ENCODE data around the gene TMEM272. TPM values are rescaled to one million over a fixed set of nuclear protein-coding genes. Genes with fewer than 3 reads are reported as not detected.
A peak's percentile ranks its signal among the peaks of the same experiment; 100 is the strongest.

The TMEM272 gene
- 0.14 and 0.23 TPM in 2 replicates for total RNA-seq (2022)
- percentile 32 among the genes with signal in this experiment for Bru-seq, nascent RNA
- percentile 44 among the genes with signal in this experiment for BruChase-seq, experiment 1, labeled RNA remaining after a 2-hour chase
- BruChase-seq, experiment 2, labeled RNA remaining after a 6-hour chase: percentile 48 among the genes with signal in this experiment
- long read RNA-seq: 0 reads

- Mint-ChIP-seq H3K4me1 (ENCODE audit: low read depth, unreplicated experiment) (peaks cover 16% of the 10 kb centered on the region), H3K27me3 (ENCODE audit: insufficient read depth, unreplicated experiment) (no peaks in the 10 kb centered on the region), H3K4me3 (ENCODE audit: unreplicated experiment) (no peak within 1 kb of the TSS), H3K9me3 (ENCODE audit: unreplicated experiment) (no peaks in the 10 kb centered on the region), H3K36me3 (ENCODE audit: insufficient read depth, unreplicated experiment) (no peaks in the 10 kb centered on the region), H3K27ac (ENCODE audit: unreplicated experiment) (no peak within 1 kb of the TSS)
- CTCF ChIA-PET: interaction anchor here (0.6 kb wide), 2 partner anchors 79 to 720 kb away, joined by 3 read pairs; no protein-coding TSS in a partner anchor
- BruUV-seq (replicated peaks): no TSS peak
- no peaks in the 10 kb centered on the region for H3K36me3 ChIP-seq (ENCODE audit: control insufficient read depth, insufficient read depth, low read length)
- intact Hi-C loops (cut with micrococcal nuclease; ENCODE audit: unreplicated experiment): loop anchor here (1.0 kb wide), 1 partner anchor 282 kb away; no protein-coding TSS in a partner anchor
- no peaks in the 10 kb centered on the region for H3K27me3 ChIP-seq (replicated peaks; ENCODE audit: control insufficient read depth, insufficient read depth, low read length)
- no peak within 1 kb of the TSS for H3K4me3 ChIP-seq (ENCODE audit: low read depth, low read length)
- no peaks in the 10 kb centered on the region for H3K4me1 ChIP-seq
- POLR2A ChIA-PET: no interaction called here
- TF ChIP-seq CTCF (IDR thresholded peaks at IDR 0.05; ENCODE audit: insufficient read depth in 1 of 2, low read depth in 1 of 2, low read length in 1 of 2, severe bottlenecking in 1 of 2, unreplicated experiment in 1 of 2): peak; percentile 89 to 92
- no peaks in the 10 kb centered on the region for H3K9me3 ChIP-seq
- peak; percentile 71 to 83 for DNase-seq
Measured at GRCh38 chr13:51844862-51845573, at the start of gene TMEM272. TMEM272 (minus strand) TSS chr13:51845177; CDS start chr13:51838530, 6,647 bp downstream.

- DNase-seq: no peak
- POLR2A ChIA-PET: no interaction called here
- Mint-ChIP-seq H3K9me3 (ENCODE audit: unreplicated experiment) (no peaks in the 10 kb centered on the region), H3K4me3 (ENCODE audit: unreplicated experiment) (no peak overlapping the region), H3K27ac (ENCODE audit: unreplicated experiment) (no peak overlapping the region), H3K36me3 (ENCODE audit: insufficient read depth, unreplicated experiment) (no peaks in the 10 kb centered on the region), H3K4me1 (ENCODE audit: low read depth, unreplicated experiment) (peaks cover 8% of the 10 kb centered on the region), H3K27me3 (ENCODE audit: insufficient read depth, unreplicated experiment) (no peaks in the 10 kb centered on the region)
- Histone ChIP-seq H3K27me3 (replicated peaks; ENCODE audit: control insufficient read depth, insufficient read depth, low read length) (no peaks in the 10 kb centered on the region), H3K9me3 (no peaks in the 10 kb centered on the region), H3K4me1 (no peaks in the 10 kb centered on the region), H3K36me3 (ENCODE audit: control insufficient read depth, insufficient read depth, low read length) (no peaks in the 10 kb centered on the region), H3K4me3 (ENCODE audit: low read depth, low read length) (no peak overlapping the region)
- intact Hi-C loops (cut with micrococcal nuclease; ENCODE audit: unreplicated experiment): no loop called here
- TF ChIP-seq CTCF (IDR thresholded peaks at IDR 0.05; ENCODE audit: insufficient read depth in 1 of 2, low read depth in 1 of 2, low read length in 1 of 2, severe bottlenecking in 1 of 2, unreplicated experiment in 1 of 2): no peak
- CTCF ChIA-PET: interaction anchor here (3.4 kb wide), 1 partner anchor 234 kb away, joined by 34 read pairs; the partner anchor contains the start of gene NEK5
- BruUV-seq (replicated peaks): no TSS peak
Measured at GRCh38 chr13:51894239-51894638, 49.3 kb upstream of the TMEM272 start.

GRCh38 chr13:51892657-51893056, 47.7 kb upstream of the TMEM272 start:
- H3K4me1 Mint-ChIP-seq (ENCODE audit: low read depth, unreplicated experiment): peaks cover 8% of the 10 kb centered on the region
- TF ChIP-seq CTCF (IDR thresholded peaks at IDR 0.05; ENCODE audit: insufficient read depth in 1 of 2, low read depth in 1 of 2, low read length in 1 of 2, severe bottlenecking in 1 of 2, unreplicated experiment in 1 of 2): no peak
- Histone ChIP-seq H3K36me3 (ENCODE audit: control insufficient read depth, insufficient read depth, low read length) (no peaks in the 10 kb centered on the region), H3K9me3 (no peaks in the 10 kb centered on the region), H3K4me1 (no peaks in the 10 kb centered on the region), H3K27me3 (replicated peaks; ENCODE audit: control insufficient read depth, insufficient read depth, low read length) (no peaks in the 10 kb centered on the region), H3K4me3 (ENCODE audit: low read depth, low read length) (no peak overlapping the region)
- CTCF ChIA-PET: interaction anchor here (1.0 to 1.2 kb wide), 3 partner anchors 20 to 235 kb away, joined by 3 to 4 read pairs (median 3); no protein-coding TSS in a partner anchor
- H3K27me3 Mint-ChIP-seq (ENCODE audit: insufficient read depth, unreplicated experiment): no peaks in the 10 kb centered on the region
- intact Hi-C loops (cut with micrococcal nuclease; ENCODE audit: unreplicated experiment): no loop called here
- no peak overlapping the region for H3K27ac Mint-ChIP-seq (ENCODE audit: unreplicated experiment)
- no peaks in the 10 kb centered on the region for H3K9me3 Mint-ChIP-seq (ENCODE audit: unreplicated experiment)
- POLR2A ChIA-PET: no interaction called here
- no peaks in the 10 kb centered on the region for H3K36me3 Mint-ChIP-seq (ENCODE audit: insufficient read depth, unreplicated experiment)
- DNase-seq: no peak
- BruUV-seq (replicated peaks): no TSS peak
- no peak overlapping the region for H3K4me3 Mint-ChIP-seq (ENCODE audit: unreplicated experiment)
